ENCODE results near the gene CRACR2A. TPM values are rescaled to one million over a fixed set of nuclear protein-coding genes. Genes with fewer than 3 reads are reported as not detected.

CRACR2A gene
- total and polyA plus RNA-seq, 2 of the 4 experiments (the other 2 are of a cell fraction): 0.54 to 0.60 TPM

DNA sequence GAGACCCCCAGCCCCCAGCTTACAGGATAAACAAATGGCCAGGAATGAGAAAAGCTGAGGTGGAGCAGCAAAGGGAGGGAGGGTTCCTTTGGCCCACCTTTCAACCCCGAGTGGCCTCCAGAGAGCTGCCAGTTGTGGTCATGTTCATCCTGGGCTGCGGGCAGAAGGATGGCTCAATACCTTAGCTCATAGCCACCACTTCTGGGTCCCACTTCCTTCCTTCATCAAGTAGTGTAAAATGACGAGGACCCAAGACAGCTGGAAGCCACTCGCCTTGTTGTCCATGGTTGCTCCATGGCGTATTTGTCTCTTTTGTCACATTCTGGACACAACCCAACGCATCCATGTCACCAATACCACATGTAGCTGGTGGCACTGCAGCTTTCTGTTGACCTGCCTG is 24.2 kb downstream of the CRACR2A start:
- Histone ChIP-seq H2BK5ac (ENCODE audit: low read depth, low read length, poor library complexity, severe bottlenecking) (no peak overlapping the region), H3K4me2 (ENCODE audit: low read depth, low read length) (no peak overlapping the region; the same call in 1 of the 2 replicates), H3K4ac (ENCODE audit: low read depth, low read length) (no peak overlapping the region), H2BK15ac (ENCODE audit: low read depth, low read length) (no peak overlapping the region), H2AFZ (replicated peaks; ENCODE audit: low read length, poor library complexity) (no peak overlapping the region), H4K5ac (ENCODE audit: low read depth, low read length) (no peak overlapping the region), H3K9me1 (ENCODE audit: insufficient read depth, low read length) (peaks cover 3% of the 10 kb centered on the region; the same call in 1 of the 2 replicates), H3K36me3 (ENCODE audit: control insufficient read depth, insufficient read depth, low read length) (no peaks in the 10 kb centered on the region), H3K9ac (ENCODE audit: low read depth, low read length) (no peak overlapping the region), H3K27me3 (ENCODE audit: control insufficient read depth, insufficient read depth, low read length) (peaks cover 21% of the 10 kb centered on the region), H3K4me1 (ENCODE audit: control insufficient read depth, insufficient read depth, low read length) (no peaks in the 10 kb centered on the region), H4K20me1 (ENCODE audit: insufficient read depth, low read length) (no peaks in the 10 kb centered on the region), H3K27ac (ENCODE audit: insufficient read depth, low read length) (no peak overlapping the region), H3K18ac (ENCODE audit: low read depth, low read length) (no peak overlapping the region), H3K4me3 (ENCODE audit: insufficient read depth, low read depth, low read length) (no peak overlapping the region), H4K8ac (ENCODE audit: low read depth in 2 of 2, low read length in 2 of 2) (no peak overlapping the region), H3K14ac (replicated peaks; ENCODE audit: low read depth, low read length) (no peak overlapping the region), H2BK20ac (ENCODE audit: low read depth, low read length) (no peak overlapping the region), H3K56ac (ENCODE audit: extremely low read depth, insufficient read depth, low read length) (no peak overlapping the region), H2BK120ac (ENCODE audit: low read depth, low read length) (no peak overlapping the region), H4K91ac (ENCODE audit: insufficient read depth, low read depth, low read length) (no peak overlapping the region), H3K23ac (ENCODE audit: low read depth, low read length) (no peak overlapping the region), H2AK9ac (replicated peaks; ENCODE audit: low read depth, low read length, poor library complexity) (no peak overlapping the region), H3K9me3 (ENCODE audit: control insufficient read depth, insufficient read depth, low read length) (no peaks in the 10 kb centered on the region), H2AK5ac (ENCODE audit: low read depth, low read length) (no peak overlapping the region), H3K79me1 (ENCODE audit: low read depth in 1 of 2, low read length in 2 of 2) (no peaks in the 10 kb centered on the region)
- DNase-seq: no peak
- no TSS peak for BruUV-seq (replicated peaks)
- in situ Hi-C loops (cut with MboI; ENCODE audit: low sequenced_read_pairs): no loop called here
- POLR2A ChIA-PET (ENCODE audit: unreplicated experiment): no interaction called here
- CTCF ChIA-PET: no interaction called here
- intact Hi-C loops (cut with micrococcal nuclease): no loop called here
- no peak for ATAC-seq (ENCODE audit: low read depth)
- 67% methylated on average over 3 of the region's 6 CpGs; no CpG with 5 or more reads in 1 of the 2 experiments for WGBS, 2 experiments (ENCODE audit: extremely low coverage in 2 of 2, insufficient read length in 1 of 2)
- dilution Hi-C loops (cut with HindIII; ENCODE audit: low sequenced_read_pairs, unreplicated experiment): no loop called here
- TF ChIP-seq NFE2L2 (IDR thresholded peaks at IDR 0.05; ENCODE audit: low read depth, low read length) (no peak), RAD21 (IDR thresholded peaks at IDR 0.05; ENCODE audit: low read length) (no peak), RFX5 (IDR thresholded peaks at IDR 0.05; ENCODE audit: low read depth, low read length) (no peak), SMC3 (IDR thresholded peaks at IDR 0.05; ENCODE audit: low read depth, low read length) (no peak), CEBPB (IDR thresholded peaks at IDR 0.05; ENCODE audit: low read depth, low read length) (no peak), RCOR1 (IDR thresholded peaks at IDR 0.05; ENCODE audit: insufficient replicate concordance, low read length) (no peak), MAZ (IDR thresholded peaks at IDR 0.05; ENCODE audit: borderline replicate concordance, low read depth, low read length) (no peak), BHLHE40 (IDR thresholded peaks at IDR 0.05; ENCODE audit: low read depth, low read length) (no peak), POLR2A (IDR thresholded peaks at IDR 0.05; ENCODE audit: low read depth, low read length) (no peak), FOS (IDR thresholded peaks at IDR 0.05; ENCODE audit: low read depth, low read length) (no peak), MAFK (IDR thresholded peaks at IDR 0.05; ENCODE audit: low read depth, low read length) (no peak)
- TF ChIP-seq, protein P1, sequence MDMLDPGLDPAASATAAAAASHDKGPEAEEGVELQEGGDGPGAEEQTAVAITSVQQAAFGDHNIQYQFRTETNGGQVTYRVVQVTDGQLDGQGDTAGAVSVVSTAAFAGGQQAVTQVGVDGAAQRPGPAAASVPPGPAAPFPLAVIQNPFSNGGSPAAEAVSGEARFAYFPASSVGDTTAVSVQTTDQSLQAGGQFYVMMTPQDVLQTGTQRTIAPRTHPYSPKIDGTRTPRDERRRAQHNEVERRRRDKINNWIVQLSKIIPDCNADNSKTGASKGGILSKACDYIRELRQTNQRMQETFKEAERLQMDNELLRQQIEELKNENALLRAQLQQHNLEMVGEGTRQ (IDR thresholded peaks at IDR 0.05; ENCODE audit: low read depth, low read length): no peak
- TF ChIP-seq, protein P2, sequence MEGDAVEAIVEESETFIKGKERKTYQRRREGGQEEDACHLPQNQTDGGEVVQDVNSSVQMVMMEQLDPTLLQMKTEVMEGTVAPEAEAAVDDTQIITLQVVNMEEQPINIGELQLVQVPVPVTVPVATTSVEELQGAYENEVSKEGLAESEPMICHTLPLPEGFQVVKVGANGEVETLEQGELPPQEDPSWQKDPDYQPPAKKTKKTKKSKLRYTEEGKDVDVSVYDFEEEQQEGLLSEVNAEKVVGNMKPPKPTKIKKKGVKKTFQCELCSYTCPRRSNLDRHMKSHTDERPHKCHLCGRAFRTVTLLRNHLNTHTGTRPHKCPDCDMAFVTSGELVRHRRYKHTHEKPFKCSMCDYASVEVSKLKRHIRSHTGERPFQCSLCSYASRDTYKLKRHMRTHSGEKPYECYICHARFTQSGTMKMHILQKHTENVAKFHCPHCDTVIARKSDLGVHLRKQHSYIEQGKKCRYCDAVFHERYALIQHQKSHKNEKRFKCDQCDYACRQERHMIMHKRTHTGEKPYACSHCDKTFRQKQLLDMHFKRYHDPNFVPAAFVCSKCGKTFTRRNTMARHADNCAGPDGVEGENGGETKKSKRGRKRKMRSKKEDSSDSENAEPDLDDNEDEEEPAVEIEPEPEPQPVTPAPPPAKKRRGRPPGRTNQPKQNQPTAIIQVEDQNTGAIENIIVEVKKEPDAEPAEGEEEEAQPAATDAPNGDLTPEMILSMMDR (conservative IDR thresholded peaks at IDR 0.05; ENCODE audit: low read depth, low read length): no peak
- TF ChIP-seq, protein P3, sequence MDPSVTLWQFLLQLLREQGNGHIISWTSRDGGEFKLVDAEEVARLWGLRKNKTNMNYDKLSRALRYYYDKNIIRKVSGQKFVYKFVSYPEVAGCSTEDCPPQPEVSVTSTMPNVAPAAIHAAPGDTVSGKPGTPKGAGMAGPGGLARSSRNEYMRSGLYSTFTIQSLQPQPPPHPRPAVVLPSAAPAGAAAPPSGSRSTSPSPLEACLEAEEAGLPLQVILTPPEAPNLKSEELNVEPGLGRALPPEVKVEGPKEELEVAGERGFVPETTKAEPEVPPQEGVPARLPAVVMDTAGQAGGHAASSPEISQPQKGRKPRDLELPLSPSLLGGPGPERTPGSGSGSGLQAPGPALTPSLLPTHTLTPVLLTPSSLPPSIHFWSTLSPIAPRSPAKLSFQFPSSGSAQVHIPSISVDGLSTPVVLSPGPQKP (IDR thresholded peaks at IDR 0.05; ENCODE audit: borderline replicate concordance, low read depth, low read length): no peak

All from IMR-90 (cell line).